ENCODE results near the gene MGMT.
A peak's percentile ranks its signal among the peaks of the same experiment; 100 is the strongest.

The MGMT gene

GRCh38 chr10:129459762-129460539, 7.1 kb upstream of the MGMT start:
- no peak for DNase-seq

DNA sequence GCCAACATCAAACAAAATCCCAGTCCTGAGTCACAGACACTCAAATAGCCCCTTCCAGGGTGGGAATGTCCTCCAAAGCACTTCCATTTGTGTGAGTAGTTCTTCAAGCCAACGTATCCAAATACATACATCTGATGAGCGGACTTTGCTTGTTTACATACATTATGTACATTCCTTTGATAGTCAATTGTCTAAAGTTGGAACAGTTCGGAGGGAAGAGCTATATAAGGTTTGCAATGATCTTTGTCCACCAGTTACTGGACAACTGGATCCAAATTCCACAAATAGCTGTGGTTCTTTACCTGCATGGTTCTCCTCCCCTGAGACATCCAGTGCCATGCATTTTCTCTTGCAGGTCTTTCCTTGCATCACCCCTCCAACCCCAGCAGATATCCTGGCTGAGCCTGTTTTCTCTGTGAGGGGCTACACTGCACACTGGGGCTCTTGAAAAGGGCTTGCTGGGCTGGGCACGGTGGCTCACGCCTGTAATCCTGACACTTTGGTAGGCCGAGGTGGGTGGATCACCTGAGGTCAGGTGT, 4.7 kb upstream of the MGMT start:
- no peak for DNase-seq

- DNase-seq = no peak
Measured at GRCh38 chr10:129464251-129464650, 2.8 kb upstream of the MGMT start.

DNA sequence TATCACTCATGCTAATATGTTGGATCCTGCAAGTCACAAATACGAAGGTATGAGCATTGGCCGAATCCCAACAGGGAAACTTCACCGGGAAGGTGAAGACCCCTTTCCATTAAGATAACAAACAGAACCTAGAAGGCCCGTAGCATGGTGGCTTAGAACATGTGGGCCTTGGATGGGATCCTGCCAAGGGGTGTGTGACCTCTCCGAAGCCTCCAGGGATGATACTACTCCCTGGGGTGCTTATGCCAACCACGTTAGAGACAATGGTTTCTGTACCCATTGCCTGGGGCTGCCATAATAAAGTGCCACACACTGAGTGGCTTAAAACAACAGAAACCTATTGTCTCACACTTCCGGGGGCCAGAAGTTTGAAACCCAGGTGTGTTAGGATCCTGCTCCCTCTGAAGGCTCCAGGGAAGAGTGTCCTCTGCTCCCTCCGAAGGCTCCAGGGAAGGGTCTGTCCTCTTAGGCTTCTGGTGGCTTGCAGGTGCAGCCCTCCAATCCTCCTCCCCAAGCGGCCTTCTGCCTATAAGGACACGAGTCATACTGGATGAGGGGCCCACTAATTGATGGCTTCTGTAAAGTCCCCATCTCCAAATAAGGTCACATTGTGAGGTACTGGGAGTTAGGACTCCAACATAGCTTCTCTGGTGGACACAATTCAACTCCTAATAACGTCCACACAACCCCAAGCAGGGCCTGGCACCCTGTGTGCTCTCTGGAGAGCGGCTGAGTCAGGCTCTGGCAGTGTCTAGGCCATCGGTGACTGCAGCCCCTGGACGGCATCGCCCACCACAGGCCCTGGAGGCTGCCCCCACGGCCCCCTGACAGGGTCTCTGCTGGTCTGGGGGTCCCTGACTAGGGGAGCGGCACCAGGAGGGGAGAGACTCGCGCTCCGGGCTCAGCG, 992 bp upstream of the MGMT start:
- no peak for DNase-seq

- peak; percentile 21 for DNase-seq
Measured at GRCh38 chr10:129467359-129468064, 471 bp downstream of the MGMT start.

DNA sequence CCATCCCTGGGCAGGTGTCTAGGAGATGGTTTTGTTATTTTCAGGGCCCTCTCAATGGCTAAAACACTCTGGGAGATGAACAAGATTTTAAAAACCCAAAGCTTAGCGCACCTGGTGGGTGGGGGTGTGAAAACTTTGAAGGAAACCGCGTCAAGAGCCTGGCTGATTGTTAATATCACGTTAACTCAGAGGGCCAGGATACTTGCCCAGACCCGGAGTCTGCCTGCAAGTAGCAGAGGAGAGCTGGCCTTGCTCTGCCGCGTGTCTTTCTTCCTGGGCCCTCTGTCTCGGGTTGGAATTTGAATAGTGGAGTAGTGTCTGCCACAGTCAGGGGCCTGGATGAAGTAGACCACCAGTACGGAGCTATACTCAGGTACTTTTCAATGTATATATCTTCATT, 1.1 kb downstream of the MGMT start:
- no peak for DNase-seq

DNA sequence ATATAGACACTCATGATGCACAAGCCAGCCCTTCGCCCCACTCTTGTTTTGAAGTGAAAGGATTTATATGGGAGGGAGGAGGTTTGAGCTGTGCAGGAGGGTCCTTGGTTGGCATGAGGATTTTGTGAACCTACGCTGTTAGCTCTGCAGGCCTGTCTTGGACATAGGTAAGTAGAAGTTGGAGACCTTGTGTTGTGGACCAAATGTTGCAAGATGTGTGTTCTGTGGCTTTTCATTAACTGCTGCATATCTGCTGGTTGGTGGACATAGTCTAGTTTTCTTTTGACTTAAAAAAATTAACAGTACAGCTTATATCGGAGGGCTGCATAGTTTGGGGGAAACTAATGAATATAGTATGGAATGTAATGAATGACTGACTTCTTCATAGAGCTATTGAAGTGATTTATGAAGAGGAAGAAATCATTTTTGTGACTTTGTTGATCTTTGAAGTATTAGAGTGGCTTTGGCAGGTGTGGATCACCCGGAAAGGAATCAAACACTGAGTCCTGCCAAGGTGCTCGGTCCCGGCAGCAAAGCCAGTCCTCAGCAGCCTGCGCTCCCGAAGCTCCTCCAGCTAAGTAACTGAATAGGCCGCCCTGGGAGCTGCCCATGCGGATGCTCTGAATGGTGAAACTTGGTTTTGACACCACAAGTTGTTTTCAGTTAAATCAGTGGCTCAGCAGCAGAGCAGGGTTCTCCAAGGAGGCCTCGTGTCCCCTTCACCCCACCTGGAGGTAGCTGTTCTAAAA, 3.2 kb downstream of the MGMT start:
- DNase-seq = no peak

GRCh38 chr10:129471447-129472175, 4.6 kb downstream of the MGMT start:
- DNase-seq = no peak

- DNase-seq = no peak
Measured at GRCh38 chr10:129472696-129473555, 5.9 kb downstream of the MGMT start.

DNA sequence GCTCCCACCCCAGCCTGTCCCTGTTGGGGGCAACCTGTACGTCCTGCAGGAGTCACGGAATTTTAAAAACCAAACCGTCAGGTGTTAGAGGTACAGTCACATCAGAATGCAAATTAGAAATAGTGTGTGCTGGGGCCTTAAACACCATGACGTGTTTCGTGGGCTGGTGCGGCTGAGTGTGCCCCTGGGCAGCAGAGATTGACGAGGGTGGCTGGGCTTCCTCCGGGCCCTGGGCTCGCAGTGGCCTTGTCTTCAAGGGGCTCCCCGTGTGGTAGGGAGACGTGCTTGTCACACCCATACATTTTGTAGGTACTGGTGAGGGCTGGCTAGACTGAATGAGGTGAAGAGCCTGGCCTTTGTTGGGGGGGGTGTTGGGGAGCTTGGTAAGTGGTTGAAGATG, 7.6 kb downstream of the MGMT start:
- DNase-seq = no peak

DNA sequence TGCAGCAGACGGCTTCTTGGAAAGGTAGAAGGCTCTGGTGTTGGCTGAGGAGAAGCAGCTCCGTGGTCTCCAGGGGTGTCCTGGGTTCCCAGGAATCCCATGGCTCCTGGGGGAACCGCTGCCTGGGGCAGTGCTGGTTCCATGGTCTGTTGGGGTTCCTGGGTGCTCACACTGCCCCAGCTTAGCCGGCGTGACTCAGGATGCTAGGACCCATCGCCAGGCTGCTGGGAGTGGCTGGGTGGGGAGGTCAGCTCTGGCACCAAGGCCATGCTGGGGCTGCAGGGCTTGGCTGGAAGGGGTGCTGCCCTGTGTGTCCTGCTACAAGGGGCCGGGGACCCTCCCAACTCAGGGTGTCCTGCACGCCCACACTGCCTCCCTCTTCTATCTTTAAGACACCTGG, 9.4 kb downstream of the MGMT start:
- DNase-seq = no peak

GRCh38 chr10:129477051-129477450, 10.0 kb downstream of the MGMT start:
- DNase-seq = no peak

DNA sequence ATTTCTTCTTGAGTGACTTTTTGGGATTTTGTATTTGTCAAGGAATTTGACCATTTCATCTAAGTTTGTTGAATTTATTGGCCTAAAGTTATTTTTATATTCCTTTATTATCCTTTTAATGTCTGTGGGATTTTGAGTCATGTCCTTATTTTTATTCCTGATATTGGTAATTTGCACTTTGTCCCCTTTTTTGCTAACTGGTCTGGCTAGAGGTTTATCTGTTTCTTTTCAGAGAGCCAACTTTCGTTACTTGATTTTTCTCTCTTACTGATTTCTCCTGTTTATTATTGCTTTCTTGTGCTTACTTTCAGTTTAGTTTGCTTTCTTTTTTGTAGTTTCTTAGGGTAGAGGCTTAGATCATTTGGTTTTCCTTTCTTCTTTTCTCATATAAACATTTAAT, 14.6 kb downstream of the MGMT start:
- no peak for DNase-seq

DNA sequence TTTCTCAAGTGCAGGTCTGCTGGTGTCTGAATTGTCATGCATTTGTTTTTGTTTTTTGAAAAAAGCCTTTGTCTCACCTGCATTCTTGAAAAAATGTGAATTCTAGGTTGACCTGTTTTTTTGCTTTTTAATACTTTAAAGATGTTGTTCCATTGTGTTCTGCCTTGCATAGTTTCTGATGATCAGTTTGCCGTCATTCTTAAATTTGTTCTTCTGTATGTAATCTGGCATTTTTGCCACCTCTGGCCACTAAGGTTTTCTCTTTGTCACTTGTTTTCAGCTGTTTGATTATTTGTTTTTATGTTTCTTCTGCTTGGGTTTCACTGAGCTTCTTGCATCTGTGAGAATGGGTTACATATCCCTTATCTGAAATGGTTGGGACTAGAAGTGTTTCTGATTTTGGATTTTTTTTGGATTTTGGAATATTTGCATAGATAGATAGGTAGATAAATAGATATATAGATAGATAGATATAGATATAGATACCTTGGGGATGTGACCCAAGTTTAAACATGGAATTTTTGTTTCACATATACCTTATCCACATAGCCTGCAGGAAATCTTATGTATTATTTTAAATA, 16.5 kb downstream of the MGMT start:
- DNase-seq = no peak

- DNase-seq = no peak
Measured at GRCh38 chr10:129486805-129487204, 19.8 kb downstream of the MGMT start.

GRCh38 chr10:129491123-129491734, 24.2 kb downstream of the MGMT start:
- DNase-seq = no peak

GRCh38 chr10:129494176-129494575, 27.1 kb downstream of the MGMT start:
- DNase-seq = no peak

DNA sequence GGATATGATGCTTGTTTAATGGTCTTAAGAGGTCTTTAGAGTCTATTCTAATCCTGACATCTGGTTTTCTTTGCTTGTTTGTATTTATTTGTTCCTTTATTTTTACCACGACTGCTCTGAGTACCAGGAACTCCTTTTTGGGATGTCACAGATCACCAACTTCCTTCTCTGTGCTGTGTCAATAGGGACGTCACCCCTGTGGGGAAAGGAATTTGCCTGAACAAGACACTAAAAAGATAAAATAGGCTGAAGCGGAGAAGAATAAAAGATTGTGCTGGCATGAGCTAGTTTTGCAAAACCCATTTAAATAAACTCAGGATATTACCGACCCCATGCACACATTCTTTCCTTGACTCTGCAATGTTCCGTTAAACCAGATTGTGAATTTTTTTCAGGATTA, 27.7 kb downstream of the MGMT start:
- DNase-seq = no peak

DNA sequence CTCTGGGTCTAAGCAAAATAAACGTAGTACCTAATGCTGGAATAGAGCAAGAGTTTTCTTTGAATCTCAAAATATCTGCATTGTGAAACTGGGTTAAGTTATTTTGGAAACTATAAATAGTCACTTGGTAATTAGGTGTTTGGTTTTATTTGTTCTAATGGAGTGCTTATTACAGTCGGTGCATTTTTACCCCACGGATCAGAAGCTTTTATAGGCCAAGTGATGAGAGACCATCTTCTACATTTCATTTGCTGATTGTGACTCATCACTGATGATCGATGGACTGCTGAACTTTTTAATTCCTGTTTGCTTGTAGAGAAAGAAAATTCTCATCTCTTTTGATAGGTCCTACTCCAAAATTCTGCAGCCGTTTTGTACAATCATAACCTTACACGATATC, 28.2 kb downstream of the MGMT start:
- no peak for DNase-seq

- DNase-seq = no peak
Measured at GRCh38 chr10:129495698-129496097, 28.7 kb downstream of the MGMT start.

Measured in stimulated activated CD4-positive, alpha-beta T cell treated with anti-CD3 and anti-CD28 coated beads, Interleukin-4, amount 100 ng/mL, for 1 hour (primary cell).